Measurements from ENCODE around the gene NKIRAS1.

DNA sequence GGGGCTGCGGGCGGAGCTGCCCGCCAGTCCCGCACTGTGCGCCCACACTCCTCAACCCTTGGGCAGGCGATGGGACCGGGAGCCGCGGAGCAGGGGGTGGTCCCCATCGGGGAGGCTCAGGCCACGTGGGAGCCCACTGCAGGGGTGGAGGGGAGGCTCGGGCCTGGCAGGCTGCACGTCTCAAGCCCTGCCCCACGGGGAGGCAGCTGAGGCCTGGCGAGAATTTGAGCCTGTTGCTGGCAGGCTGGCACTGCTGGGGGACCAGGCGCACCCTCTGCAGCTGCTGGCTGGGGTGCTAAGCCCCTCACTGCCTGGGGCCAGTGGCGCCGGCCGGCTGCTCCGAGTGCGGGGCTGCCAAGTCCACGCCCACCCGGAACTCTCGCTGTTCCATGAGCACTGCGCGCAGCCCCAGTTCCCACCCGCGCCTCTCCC, 34.3 kb downstream of the NKIRAS1 start:
- TF ChIP-seq, protein P1, sequence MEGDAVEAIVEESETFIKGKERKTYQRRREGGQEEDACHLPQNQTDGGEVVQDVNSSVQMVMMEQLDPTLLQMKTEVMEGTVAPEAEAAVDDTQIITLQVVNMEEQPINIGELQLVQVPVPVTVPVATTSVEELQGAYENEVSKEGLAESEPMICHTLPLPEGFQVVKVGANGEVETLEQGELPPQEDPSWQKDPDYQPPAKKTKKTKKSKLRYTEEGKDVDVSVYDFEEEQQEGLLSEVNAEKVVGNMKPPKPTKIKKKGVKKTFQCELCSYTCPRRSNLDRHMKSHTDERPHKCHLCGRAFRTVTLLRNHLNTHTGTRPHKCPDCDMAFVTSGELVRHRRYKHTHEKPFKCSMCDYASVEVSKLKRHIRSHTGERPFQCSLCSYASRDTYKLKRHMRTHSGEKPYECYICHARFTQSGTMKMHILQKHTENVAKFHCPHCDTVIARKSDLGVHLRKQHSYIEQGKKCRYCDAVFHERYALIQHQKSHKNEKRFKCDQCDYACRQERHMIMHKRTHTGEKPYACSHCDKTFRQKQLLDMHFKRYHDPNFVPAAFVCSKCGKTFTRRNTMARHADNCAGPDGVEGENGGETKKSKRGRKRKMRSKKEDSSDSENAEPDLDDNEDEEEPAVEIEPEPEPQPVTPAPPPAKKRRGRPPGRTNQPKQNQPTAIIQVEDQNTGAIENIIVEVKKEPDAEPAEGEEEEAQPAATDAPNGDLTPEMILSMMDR (IDR thresholded peaks at IDR 0.05; ENCODE audit: insufficient read depth, low read length) = no peak
- TF ChIP-seq GABPA (IDR thresholded peaks at IDR 0.05; ENCODE audit: low read depth) (no peak), SPI1 (IDR thresholded peaks at IDR 0.05; ENCODE audit: borderline replicate concordance, low read depth) (no peak)
